ENCODE data around the gene IKZF1.

The IKZF1 gene

DNA sequence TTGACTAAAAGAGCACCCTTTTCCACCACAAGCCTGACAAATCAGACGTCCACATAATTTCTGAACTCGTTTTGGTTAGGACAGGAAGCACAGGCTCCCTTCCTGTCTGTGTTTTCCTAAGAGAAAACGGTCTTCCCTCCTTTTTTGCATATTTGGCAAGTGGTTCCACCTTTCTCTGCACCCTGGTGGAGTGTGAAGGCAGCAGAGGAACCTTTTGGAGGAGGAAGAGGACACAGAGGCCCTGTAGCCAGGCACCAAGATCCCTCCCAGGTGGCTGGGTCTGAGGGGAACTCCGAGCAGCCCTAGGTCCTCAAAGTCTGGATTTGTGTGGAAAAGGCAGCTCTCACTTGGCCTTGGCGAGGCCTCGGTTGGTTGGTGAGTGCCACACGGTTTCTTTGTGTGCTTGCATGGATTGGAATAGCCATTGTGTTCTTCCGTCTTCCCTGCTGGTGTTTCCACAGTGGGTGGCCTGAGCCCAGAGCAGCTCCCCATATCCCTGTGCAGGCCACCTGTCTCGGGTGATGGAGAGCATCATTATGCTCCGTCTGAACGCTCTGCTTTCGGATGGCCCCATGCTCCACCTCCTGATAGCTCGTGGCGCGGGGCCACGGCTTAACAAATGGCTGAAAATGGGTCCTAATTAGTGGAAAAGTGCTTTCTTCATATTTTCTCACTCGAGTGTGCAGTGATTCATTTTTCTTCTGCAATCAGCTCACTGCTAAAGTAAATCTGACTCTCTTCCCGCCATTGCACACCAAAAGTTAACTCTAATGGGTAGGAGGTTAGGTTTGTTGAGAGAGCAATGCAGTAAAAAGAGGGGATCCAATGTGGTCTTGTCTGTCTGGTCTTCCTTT is 4.2 kb downstream of the IKZF1 start:
- DNase-seq (ENCODE audit: low read depth) = no peak

DNA sequence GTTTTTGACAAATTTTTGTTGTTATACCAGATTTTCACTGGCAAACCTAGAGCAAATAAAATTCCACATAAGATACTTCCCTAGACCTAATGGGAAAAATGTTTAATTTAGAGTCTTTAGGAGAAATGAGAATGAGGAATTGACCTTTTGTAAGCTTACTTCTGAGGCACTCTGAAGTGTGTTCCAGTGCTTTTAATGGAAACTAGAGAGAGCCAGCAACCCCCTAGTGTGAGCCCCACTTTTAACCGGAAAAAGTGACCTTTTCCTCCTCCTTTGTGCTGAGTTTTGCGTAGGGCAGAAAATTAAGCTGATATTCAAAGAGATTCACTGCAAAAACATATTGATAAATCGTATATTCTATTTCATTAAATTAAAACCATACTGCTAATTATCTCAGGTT is 5.2 kb downstream of the IKZF1 start:
- DNase-seq (ENCODE audit: low read depth) = no peak

DNA sequence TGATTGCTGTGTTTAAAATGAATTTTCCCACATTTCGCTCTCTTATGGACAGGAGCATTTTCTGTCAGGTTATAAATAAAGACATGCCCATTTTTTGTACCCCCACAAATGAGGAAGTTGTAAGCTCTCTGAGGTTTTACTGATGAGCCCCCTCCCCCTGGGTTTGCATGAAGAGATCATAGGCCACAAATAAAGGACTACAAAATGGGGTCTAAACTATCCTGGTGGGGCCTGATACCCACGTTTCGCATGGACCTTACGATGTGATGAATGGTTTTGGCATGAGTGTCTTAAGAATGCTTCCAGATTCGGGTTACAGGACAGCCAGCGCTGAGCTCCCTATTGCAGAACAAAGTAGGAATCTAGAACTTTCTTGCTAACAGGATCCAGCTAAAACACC is 5.8 kb downstream of the IKZF1 start:
- no peak for DNase-seq (ENCODE audit: low read depth)

DNA sequence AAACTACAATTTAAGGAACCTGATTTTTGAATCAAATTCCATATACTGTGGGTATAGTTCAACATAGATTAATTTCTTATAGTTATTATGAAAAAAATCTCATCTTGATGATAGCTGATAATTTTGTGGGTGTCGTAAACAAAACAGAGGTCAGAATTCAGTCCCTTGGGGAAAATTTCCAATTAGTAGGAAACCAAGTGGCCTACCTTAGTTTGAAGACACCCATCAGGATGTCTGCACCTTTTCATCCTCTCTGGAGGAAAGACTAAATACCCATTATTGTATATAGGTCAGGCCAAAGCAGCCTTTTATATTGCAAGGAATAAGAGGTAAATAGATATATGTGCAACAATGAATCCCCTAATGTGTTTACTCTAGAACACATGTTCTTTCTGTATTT is 6.4 kb downstream of the IKZF1 start:
- DNase-seq (ENCODE audit: low read depth) = no peak

DNA sequence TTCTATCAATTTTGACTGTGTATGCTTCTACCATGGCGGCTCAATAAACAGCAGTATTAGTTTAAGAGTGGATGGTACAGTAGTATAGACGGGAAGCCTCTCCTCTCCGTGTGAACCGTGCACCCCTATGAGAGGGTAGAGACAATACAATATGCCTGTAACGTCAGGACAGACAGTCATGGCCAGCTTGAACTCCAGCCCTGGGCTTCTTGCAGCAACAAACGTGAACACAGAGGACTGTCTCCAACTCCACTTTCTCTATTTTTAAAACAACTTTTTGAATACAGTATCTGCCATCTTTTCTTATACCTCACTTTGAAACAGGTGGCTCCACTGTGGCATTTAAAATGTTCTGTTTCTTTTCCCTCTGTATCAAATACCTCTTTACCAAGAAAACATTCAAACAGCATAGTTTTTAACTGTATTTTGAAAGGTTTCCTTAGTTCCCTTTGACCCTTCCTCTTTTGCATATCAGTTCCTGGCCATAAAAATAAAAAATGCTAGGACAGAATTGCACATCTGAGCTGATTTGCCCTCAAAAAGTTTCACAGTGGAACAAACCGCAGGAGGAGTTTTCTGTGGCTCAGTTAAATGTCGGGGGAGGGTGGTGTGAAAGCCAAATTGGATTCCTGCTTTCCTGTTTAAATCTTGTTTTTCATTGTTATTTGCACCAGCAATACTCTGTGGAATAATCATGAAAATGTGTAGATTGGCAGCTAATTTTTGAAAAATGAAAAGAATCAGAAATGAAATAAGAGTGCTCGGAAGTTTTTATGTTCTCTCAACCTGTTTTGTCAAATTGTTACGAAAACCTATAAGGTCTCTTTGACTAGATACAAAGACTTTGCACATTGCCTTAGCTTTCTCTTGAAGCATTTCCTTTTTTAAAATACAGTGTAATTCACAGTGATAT is 8.0 kb downstream of the IKZF1 start:
- no peak for DNase-seq (ENCODE audit: low read depth)

DNA sequence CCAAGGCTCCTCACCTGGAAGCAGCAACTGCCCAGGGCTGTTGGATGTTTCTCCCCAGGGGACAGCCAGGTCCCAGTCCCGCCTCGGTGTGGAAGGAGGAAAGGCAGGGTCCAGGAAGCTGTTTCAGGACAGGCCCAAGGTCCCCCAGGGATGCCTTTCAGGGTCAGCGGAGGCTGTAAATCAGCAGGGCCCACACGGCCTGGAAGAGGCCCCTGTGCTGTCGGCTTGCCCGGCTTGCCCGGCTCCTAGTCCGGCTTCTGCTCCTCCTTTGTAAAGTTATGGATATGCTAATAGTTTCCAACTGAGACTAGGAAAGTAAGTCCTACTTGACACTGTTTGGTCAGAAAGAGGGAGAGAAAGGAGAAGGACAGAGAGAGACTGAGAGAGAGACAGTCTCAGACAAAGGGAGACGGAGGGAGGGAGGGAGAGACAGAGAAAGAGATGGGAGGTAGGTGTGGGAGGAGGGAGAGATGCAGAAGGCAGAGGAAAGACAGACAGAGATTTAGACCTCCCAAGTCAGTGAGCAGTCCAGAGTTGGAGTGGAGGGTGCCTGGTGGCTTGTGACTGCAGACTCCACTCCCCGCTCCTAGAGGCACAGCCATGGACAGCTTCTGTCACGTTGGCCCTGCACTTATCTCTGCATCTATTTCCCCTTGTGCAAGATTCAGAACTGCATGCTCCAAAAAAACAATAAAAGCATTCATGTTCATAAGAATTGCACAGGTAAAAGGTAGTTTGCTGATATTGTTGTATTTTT is 10.5 kb downstream of the IKZF1 start:
- no peak for DNase-seq (ENCODE audit: low read depth)

DNA sequence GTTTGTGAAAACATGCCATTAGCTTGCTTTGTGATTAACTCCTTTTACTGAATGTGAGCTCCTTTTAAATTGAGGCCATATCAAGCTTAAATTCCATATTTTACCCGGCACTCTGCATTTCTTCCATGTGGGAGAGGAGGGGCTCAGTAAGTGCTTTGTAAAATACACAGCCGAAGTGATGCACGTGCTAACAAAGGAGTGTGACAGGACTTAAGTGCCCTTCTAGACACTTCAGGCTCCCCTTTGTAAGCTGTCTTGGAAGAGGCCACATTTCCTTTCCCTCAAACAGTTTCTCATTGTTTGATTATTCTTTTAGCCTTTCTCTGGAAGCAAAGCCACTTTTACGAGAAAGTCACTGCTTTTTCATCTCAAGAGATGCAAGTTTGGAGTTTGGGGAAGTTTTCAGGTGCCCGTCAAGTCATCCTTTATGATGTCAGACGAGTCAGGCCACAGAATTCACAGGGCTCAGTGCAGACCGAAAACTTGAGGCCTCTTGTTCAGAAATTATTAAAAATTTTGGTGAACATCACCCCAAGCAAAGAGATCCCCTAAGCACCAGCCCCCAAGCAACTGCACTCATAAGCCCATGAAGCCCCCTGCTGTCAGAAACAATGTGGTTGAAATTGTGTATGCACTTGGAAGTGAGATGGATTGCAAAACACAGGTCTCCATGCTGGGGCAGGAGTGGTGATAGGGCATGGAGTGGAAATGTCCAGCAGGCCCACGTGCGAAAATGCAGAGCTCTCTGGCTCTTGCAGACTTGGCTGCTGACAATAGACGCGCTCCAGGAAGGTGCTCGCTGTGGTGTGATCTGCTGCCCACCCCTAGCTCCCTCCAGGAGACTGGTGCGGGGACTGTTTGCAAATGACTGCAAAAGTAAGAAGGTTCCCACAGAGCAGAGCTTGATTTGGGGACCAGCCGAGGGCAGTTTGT is 11.5 kb downstream of the IKZF1 start:
- no peak for DNase-seq (ENCODE audit: low read depth)

DNA sequence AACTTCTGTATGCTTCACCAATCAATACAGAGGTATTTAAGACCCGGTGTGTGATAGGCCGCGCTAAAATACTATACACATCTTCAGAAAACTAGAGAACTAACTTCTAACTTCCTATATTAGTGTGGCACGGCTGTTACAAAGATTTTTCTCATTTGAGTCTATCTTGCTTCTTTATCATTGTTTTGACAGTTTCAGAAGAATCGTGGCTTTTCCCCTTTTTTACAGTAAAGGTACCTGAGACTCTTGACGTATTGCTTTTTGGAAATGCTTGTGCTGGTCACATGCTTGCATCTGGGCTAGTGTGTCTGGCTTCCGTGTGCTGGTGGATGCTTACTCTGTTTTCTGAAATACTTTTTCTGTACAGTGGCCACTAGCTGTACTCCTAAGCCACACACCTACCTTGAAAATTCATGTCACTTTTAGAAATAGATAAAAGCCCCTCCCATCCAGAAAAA is 12.7 kb downstream of the IKZF1 start:
- DNase-seq (ENCODE audit: low read depth) = no peak

DNA sequence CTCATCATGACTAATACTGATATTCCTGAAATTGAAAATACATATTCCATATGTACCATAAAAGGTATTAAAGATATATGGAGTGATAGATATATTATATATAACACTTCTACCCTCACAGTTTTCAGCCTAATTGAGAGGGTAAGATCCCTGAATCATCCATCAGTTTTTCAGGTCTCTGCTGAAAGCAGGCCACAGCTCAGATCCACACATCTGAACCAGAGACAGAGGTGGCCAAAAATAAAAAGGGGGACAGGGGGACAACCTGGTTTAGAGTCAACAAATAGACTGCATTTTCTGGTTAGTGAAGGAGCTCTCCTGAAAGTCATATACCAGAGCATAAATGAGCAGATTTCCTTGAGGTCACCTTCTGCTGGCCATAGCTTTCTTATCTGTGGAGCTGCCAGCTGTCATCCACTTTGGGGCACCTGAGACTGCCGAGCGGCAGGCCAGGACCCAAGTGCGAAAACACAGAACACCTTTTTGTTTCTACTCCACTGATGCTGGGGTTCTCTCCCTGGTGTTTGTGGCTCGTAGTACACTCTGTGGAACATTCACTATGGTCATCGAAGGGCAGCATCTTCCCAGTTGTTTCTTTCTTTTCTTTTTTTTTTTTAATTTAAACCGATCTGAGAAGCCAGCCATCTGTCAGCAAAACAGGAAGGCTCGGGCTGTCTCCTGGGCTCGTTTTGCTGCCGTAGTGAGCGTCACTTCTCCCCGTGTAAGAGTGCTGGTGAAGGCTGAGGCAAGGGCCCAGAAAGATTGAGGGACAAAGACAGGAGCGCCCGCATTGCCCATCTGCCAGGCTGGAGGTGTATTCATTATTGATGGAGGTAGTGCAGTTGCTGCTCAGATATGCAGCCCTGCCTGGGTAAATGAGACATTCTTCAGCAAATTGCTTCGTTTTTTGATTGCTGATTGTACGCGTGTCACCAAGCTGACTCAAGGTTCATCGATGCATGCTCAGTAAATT is 13.5 kb downstream of the IKZF1 start:
- DNase-seq (ENCODE audit: low read depth) = no peak

DNA sequence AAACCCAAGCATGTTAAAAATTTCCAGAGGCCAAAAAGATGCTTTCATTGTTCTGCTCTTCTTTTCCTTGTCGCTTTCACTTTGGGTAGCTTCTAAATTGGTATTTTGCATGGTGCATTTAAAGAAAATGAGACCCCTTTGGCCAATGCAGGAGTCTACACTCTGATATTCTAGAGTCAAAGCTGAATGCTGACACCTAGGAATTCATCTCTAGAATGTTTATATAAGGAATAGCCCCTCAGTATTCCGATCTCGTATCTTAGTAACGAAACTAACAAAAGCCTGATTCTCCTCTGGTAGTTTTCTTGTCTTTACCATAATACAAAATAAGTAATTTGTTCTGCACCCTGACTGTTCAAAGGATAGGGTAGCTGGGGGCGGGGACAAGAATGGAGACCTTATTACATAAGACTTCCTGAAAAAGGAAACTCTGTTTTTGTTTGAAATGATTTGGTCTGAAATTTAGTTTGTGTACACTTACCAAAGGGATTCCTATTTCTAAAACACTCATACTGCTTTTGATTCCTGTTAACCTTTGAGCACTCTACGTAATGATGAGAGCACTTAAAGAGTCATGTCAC is 17.1 kb downstream of the IKZF1 start:
- DNase-seq (ENCODE audit: low read depth) = no peak

DNA sequence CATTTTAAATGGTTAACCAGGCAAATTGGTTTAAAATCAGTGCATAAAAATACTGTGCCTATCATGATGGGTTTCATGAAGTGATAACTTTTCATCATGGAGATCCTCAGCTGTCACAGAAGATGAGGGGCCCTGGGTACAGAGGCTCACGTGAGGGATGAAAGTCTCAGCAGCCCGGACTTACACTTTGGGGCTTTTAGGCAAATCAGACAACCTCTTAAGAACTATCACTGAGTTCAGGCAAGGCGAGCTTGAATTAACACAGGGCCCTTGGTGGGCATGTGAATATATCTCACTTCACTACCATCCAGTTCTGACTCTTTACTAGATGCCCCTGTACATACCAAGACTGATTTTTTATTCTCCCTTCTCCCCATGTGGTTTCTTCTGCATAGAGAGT is 19.6 kb downstream of the IKZF1 start:
- no peak for DNase-seq (ENCODE audit: low read depth)

DNA sequence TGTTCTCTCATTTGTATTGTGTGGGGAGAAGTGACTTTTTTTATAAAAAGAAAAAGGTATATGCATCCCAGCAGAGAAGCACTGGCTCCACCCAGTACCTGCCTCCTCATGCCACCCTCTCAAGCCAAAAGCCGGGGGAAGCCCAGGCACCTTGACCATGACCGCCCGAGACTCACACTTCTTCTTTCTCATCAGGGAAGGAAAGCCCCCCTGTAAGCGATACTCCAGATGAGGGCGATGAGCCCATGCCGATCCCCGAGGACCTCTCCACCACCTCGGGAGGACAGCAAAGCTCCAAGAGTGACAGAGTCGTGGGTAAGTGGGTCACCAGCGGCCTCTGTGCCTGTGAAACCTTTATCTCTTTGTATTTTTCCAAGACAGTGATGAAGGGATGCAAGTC is 22.9 kb downstream of the IKZF1 start:
- no peak for DNase-seq (ENCODE audit: low read depth)

DNA sequence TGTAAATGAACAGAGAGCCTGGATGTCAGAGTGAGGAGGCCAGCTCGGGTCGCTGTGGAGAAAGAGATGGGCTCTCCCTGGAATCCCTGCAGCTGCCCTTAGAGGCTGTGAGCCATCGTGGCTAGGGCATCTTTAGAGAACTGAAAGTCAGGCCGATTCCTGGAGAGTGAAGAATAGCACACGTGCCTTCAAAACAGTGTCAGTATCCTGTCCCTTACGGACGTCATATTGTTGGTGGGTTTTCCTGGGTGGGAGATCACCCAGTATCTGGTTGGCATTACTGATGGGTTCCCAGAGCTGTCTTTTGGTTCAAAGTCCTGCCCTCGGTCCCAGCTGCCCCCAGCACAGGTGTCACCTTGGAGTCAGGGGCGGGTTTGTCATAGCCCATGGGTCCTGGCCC is 25.3 kb downstream of the IKZF1 start:
- no peak for DNase-seq (ENCODE audit: low read depth)

DNA sequence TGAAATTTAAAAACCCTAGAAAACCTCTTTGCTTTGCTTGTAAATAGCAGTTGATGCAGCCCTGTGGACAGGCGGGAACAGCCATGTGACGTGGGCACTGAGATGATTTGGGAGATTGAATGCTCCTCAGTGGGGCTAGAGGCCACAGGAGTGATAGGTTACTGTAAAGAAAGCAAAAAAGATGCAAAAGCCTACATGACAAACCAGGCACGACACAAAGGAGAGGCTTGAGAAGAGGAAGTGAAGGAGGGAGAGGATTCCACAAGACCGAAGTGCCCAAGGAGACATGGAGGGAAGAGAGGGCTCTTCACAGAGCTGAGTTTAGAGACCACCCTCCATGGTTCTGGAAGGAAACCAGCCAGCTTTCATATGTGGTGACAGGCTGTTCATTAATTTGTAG is 25.7 kb downstream of the IKZF1 start:
- no peak for DNase-seq (ENCODE audit: low read depth)

DNA sequence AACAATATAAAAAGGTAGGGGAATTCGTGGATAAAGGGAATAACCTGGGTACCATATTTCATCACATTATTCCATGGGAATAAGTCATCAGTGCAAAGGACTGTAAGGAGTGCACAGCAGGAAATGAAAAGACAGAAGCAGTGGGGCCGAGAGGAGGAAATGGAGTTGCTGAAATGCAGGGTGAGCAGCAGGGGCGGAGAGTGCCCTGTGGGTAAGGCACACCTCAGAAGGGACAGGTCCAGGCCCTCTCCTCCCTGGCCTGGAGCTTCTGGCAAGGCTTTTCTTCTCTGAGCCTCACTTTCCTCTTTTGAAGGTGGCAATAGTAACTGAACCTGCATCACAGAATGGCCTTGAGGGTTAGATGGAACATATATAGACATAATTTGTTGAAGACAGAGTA is 26.2 kb downstream of the IKZF1 start:
- DNase-seq (ENCODE audit: low read depth) = no peak

DNA sequence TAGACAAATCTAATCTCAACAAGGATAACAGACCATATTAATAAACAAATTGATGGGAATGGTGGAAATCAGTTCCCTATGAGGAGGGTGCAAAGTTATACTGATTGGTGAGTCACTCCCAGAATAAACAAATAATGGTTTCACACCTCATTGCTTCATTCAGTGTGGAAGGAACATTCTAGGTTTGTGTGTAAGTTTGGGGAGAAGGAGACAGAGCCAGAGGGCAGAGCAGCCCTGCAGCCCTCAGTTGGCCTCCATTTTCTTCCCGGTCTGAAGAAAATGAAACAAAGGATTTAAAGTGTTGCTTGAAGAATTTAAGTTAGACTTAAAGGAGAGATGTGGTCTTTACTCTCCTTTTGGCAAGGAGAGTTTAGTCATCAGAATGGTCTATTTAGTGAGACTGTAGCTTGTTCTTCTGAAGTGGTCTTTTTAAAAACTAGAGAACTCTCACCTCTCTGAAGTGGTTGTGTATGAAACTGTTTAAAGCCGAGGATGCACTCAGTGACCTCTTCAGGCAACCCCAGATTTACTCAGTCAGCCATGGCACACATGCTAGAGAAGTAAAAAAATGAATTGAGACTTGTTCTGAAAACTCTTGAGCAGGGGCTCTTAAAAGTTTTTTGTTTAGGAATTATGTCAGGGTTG is 27.2 kb downstream of the IKZF1 start:
- no peak for DNase-seq (ENCODE audit: low read depth)

DNA sequence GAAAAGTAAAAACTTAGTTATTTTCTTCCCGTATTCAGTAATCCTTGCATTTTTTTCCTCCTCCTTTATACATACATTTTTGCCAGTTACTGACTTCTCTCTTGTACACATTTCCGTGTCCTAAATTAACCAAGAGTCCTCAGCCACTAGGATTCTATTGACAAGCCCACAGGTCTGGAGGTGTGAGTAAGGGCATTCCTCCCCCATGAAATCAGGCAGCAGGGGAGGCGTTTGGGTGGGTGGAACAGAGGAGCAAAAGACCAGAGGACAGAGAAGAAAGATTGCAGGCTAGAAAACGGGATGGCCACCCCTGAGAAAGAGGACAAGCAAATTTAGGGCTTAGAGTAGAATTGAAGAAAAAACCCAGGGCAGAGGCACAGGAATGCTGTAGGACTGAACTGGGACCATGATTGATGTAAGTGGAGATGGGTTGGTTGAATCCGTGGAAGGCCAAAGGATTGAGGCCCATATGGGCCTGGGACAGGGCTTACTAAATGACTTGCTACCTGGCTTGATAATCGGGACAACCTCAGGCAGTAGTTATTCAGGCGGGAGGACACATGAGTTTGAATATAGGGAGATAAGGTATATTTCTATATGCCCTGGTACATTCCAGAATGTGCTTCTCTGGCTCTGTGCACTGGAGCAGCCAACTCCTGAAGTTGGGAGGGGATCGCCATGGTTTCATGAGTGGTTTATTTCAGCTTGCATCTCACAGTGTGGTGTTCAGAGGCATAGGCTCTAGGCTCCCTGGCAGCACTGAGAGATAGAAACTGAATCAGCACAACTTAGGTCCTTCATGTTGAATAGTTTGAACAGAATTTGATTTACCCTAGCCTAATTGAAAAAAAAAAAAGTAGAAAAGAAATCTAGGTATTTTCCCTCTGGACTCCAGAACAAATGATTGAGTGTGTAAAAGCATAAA is 28.0 kb downstream of the IKZF1 start:
- no peak for DNase-seq (ENCODE audit: low read depth)

DNA sequence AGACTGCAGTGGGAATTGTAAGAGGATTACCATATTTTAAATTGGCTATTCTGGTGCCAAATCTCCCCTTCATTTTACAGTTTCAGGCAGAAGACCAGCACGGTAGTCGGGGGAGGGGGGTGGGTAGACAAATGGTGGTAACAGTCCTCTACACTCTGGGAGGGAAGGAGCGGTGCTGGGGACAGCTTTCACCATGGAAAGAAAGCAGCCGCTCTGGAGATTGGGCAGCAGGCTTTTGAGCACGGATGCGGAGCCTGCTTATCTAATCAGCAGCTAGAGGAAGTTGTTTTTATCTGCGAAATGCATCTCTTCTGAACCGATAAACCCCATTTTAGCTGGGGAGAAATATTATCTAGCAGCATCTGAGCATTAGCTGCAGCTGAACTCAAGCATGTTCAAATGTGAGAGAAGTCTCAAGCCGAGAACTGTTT is 28.7 kb downstream of the IKZF1 start:
- no peak for DNase-seq (ENCODE audit: low read depth)

All from non-pigmented ciliary epithelial cell (primary cell).